ENCODE data around the gene TACR2.

DNA sequence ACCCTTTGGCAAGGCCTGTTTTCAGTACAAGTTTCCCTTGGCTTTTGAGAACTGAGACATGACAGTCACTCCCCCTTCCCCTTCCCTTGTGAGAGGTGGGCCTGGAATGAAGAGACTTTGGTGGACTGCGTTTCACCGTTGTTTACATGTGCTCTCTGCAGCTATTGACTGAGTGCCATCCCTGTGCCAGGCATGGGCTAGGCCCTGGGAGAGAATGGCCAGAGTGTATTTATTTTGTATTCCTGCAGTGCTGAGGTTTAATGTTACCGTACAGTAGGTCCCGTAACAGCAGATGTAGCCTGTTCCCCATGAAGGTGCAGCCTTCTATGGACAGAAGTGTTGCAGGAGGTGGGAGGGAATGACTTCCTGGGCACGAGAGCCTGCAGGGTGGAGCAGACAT lies 50.0 kb downstream of the TACR2 start:
- no peak for TF ChIP-seq POLR2AphosphoS5 (IDR thresholded peaks at IDR 0.05; ENCODE audit: low read depth, low read length)
- TF ChIP-seq TAF1 (IDR thresholded peaks at IDR 0.05; ENCODE audit: borderline replicate concordance, insufficient read depth, low read length) = no peak
- no peak for TF ChIP-seq REST (IDR thresholded peaks at IDR 0.05; ENCODE audit: insufficient read depth in 1 of 2, low read depth in 2 of 2, low read length in 2 of 2)
- TF ChIP-seq SIN3A (IDR thresholded peaks at IDR 0.05; ENCODE audit: borderline replicate concordance, insufficient read depth, low read length) = no peak

All from PFSK-1 (cell line).